K562 (cell line): ENCODE measurements around the gene CD300A. TPM values are rescaled to one million over a fixed set of nuclear protein-coding genes. Genes with fewer than 3 reads are reported as not detected.

Experiments used
- ATAC-seq: fragments of 200-7000 bp; cut with Tn5 transposase; 3 replicates; pipeline ENCODE4 v1.9.1; 2020; ENCODE audit warnings: moderate library complexity
- BruUV-seq: library from RNA; stranded (reverse); fragments of 400-500 nt; replicated peaks from 2 replicates; lab custom pipeline; 2021; lab: Mats Ljungman, UMichigan
- CTCF ChIA-PET: fragments of 300-600 bp; formaldehyde crosslinking; extraction: SDS; loops from one replicate; lab custom pipeline; 2021; ENCODE audit warnings: low intra/inter-chr PET ratio; lab: Yijun Ruan, JAX
- POLR2A ChIA-PET: fragments of 300-600, 350-650 bp; sonication (Branson Sonifier 250); formaldehyde crosslinking; extraction: SDS; loops from one replicate; lab custom pipeline; 2021; ENCODE audit warnings: antibody characterized with exemption, inconsistent platforms; lab: Yijun Ruan, JAX
- DNase-seq, 4 experiments: peaks; one replicate each; pipeline versions ENCODE4 v3.0.0 to v3.0.0-alpha.2; 2011 to 2018; ENCODE audit warnings: low spot score in 3 of 4, mixed read lengths in 3 of 4; ENCODE audit errors: extremely low read depth in 1 of 4
- FAIRE-seq: peaks from 2 replicates; lab custom pipeline; 2011; peaks lifted over from hg19 to GRCh38; lab: Jason Lieb, UNC
- H2AFZ ChIP-seq: 2 replicates; pipeline ENCODE4 v1.6.0; 2011; ENCODE audit warnings: low read depth, low read length, control low read depth, inconsistent platforms
- H3K27ac ChIP-seq: fragments of 200-600 bp; 3 replicates; pipeline ENCODE4 v1.8.0; 2011; ENCODE audit warnings: low read depth, mild to moderate bottlenecking, control low read depth, inconsistent platforms, low read length, moderate library complexity, mixed read lengths; ENCODE audit errors: extremely low read depth
- H3K27me3 ChIP-seq, 2 experiments: fragments of 300-600 bp in 1 of 2; 2 replicates in 1 of 2; 3 replicates in 1 of 2; pipeline versions ENCODE4 v1.6.0 to v1.8.0; 2011; ENCODE audit warnings: inconsistent platforms in 2 of 2, low read length in 2 of 2, mild to moderate bottlenecking in 1 of 2, mixed read lengths in 1 of 2, moderate library complexity in 1 of 2; ENCODE audit not compliant: control insufficient read depth in 2 of 2, insufficient read depth in 2 of 2
- H3K36me3 ChIP-seq: fragments of 300-600 bp; 3 replicates; pipeline ENCODE4 v1.8.0; 2011; ENCODE audit warnings: mild to moderate bottlenecking, low read length, inconsistent platforms; ENCODE audit not compliant: control insufficient read depth, insufficient read depth
- H3K4me1 ChIP-seq, 2 experiments: fragments of 200-600 bp in 1 of 2; replicated peaks in 1 of 2; 2 replicates in 1 of 2; 3 replicates in 1 of 2; pipeline versions ENCODE4 v1.5.1 to v1.8.0; 2011; ENCODE audit warnings: inconsistent platforms in 2 of 2, low read length in 2 of 2, mild to moderate bottlenecking in 1 of 2, mixed read lengths in 1 of 2, moderate library complexity in 1 of 2; ENCODE audit not compliant: control insufficient read depth in 2 of 2, insufficient read depth in 2 of 2
- H3K4me2 ChIP-seq: 2 replicates; pipeline ENCODE4 v1.6.1; 2011; ENCODE audit warnings: low read length, control low read depth, inconsistent platforms, mixed read lengths; ENCODE audit not compliant: insufficient read depth
- H3K4me3 ChIP-seq: fragments of 200-600 bp; sonication (generic), shearing (Covaris generic); 2 replicates; pipeline ENCODE4 v1.5.1; 2016; ENCODE audit warnings: control low read depth, inconsistent platforms
- H3K79me2 ChIP-seq: fragments of 200-600 bp; 3 replicates; pipeline ENCODE4 v1.8.0; 2011; ENCODE audit warnings: low read length, inconsistent platforms; ENCODE audit not compliant: control insufficient read depth, insufficient read depth
- H3K9ac ChIP-seq, 2 experiments: 2 replicates each; pipeline versions ENCODE4 v1.6.0 to v1.6.1; 2011; ENCODE audit warnings: low read depth in 2 of 2, low read length in 2 of 2, control low read depth in 1 of 2, inconsistent platforms in 1 of 2, mild to moderate bottlenecking in 1 of 2, mixed read lengths in 1 of 2; ENCODE audit not compliant: insufficient read depth in 1 of 2
- H3K9me1 ChIP-seq: one replicate; pipeline ENCODE4 v1.6.0; 2011; ENCODE audit warnings: inconsistent platforms, mild to moderate bottlenecking, low read length, moderate library complexity; ENCODE audit not compliant: control insufficient read depth, insufficient read depth
- H3K9me3 ChIP-seq: replicated peaks from 2 replicates; pipeline ENCODE4 v1.5.1; 2011; ENCODE audit warnings: low read depth, low read length, inconsistent platforms; ENCODE audit not compliant: control insufficient read depth, insufficient read depth
- H4K20me1 ChIP-seq: replicated peaks from 2 replicates; pipeline ENCODE4 v1.6.1; 2011; ENCODE audit warnings: low read length, inconsistent platforms, mixed read lengths; ENCODE audit not compliant: control insufficient read depth, insufficient read depth
- ASH1L ChIP-seq: fragments of 450-650 bp; IDR thresholded peaks from 2 replicates; pipeline ENCODE4 v1.6.1; 2018; ENCODE audit warnings: borderline replicate concordance, mild to moderate bottlenecking, low read depth; ENCODE audit not compliant: partially characterized antibody
- CBX8 ChIP-seq: fragments of 200-600 bp; sonication (generic); IDR thresholded peaks from 2 replicates; pipeline ENCODE4 v1.6.1; 2012; ENCODE audit warnings: borderline replicate concordance, mixed run types, low read depth, mild to moderate bottlenecking, moderate library complexity, mixed read lengths, low read length, control low read depth, inconsistent platforms; ENCODE audit not compliant: poor library complexity, severe bottlenecking; ENCODE audit errors: extremely low read depth
- CC2D1A ChIP-seq: fragments of 450-650 bp; IDR thresholded peaks from 2 replicates; pipeline ENCODE4 v1.6.1; 2017; ENCODE audit warnings: mild to moderate bottlenecking
- CCNT2 ChIP-seq: IDR thresholded peaks from 2 replicates; pipeline ENCODE4 v1.6.1; 2011; ENCODE audit warnings: borderline replicate concordance, low read depth, mild to moderate bottlenecking, moderate library complexity, mixed read lengths, low read length; ENCODE audit not compliant: insufficient read length; ENCODE audit errors: extremely low read depth
- HDAC6 ChIP-seq: IDR thresholded peaks from 2 replicates; pipeline ENCODE4 v1.6.1; 2012; ENCODE audit warnings: low read depth, mild to moderate bottlenecking, control low read depth, inconsistent platforms, low read length, moderate library complexity
- KAT7 ChIP-seq: sonication (generic); formaldehyde crosslinking; IDR thresholded peaks from 2 replicates; pipeline ENCODE4 v1.8.0; 2022; ENCODE audit warnings: missing genetic modification reagents, mild to moderate bottlenecking, borderline replicate concordance
- LCOR ChIP-seq: sonication (generic); formaldehyde crosslinking; IDR thresholded peaks from 2 replicates; pipeline ENCODE4 v1.8.0; 2022; ENCODE audit warnings: mild to moderate bottlenecking, missing genetic modification reagents
- NONO ChIP-seq, 2 experiments: fragments of 200-400 bp in 1 of 2; fragments of 450-650 bp in 1 of 2; formaldehyde crosslinking in 1 of 2; IDR thresholded peaks; 2 replicates each; pipeline ENCODE4 v1.6.1; 2017; ENCODE audit warnings: low read depth in 2 of 2, mild to moderate bottlenecking in 2 of 2, moderate library complexity in 2 of 2, low read length in 1 of 2
- POLR2B ChIP-seq: fragments of 450-650 bp; IDR thresholded peaks from 2 replicates; pipeline ENCODE4 v1.6.1; 2018; ENCODE audit warnings: low read depth; ENCODE audit not compliant: partially characterized antibody
- SP2 ChIP-seq: IDR thresholded peaks from 2 replicates; pipeline ENCODE4 v1.6.1; 2011; ENCODE audit warnings: mild to moderate bottlenecking, low read depth, low read length, moderate library complexity; ENCODE audit not compliant: poor library complexity, severe bottlenecking; ENCODE audit errors: extremely low read depth
- SRSF7 ChIP-seq: fragments of 200-400 bp; formaldehyde crosslinking; optimal IDR thresholded peaks from 2 replicates; pipeline ENCODE3; 2017; ENCODE audit warnings: mild to moderate bottlenecking, low read depth, low read length
- U2AF2 ChIP-seq: fragments of 200-400 bp; formaldehyde crosslinking; optimal IDR thresholded peaks from 2 replicates; pipeline ENCODE3; 2017; ENCODE audit warnings: low read depth, mild to moderate bottlenecking, low read length
- ZNF143 ChIP-seq: sonication (generic); formaldehyde crosslinking; IDR thresholded peaks from 2 replicates; pipeline ENCODE4 v1.9.0; 2022; ENCODE audit warnings: mild to moderate bottlenecking, missing genetic modification reagents
- ZNF165 ChIP-seq: fragments of 250-450 bp; sonication (Bioruptor Pico); IDR thresholded peaks from 2 replicates; pipeline ENCODE4 v1.4.0; 2020; ENCODE audit warnings: borderline replicate concordance
- ZNF263 ChIP-seq: sonication (generic); formaldehyde crosslinking; IDR thresholded peaks from 2 replicates; pipeline ENCODE4 v1.8.0; 2022; ENCODE audit warnings: mild to moderate bottlenecking, missing genetic modification reagents, borderline replicate concordance
- ZNF431 ChIP-seq: sonication (generic); formaldehyde crosslinking; IDR thresholded peaks from 2 replicates; pipeline ENCODE4 v1.8.0; 2022; ENCODE audit warnings: mild to moderate bottlenecking, missing genetic modification reagents
- WGBS: fragments of 100-300 bp; shearing (Covaris generic); methylation state at CpG from one replicate; pipeline ENCODE4 v1.1.6; 2016; ENCODE audit warnings: low coverage, mixed read lengths; ENCODE audit not compliant: insufficient coverage; ENCODE audit errors: missing lambda C conversion rate; 5-methylcytosine and 5-hydroxymethylcytosine counted together
- in situ Hi-C: fragments of 300-500 bp; cut with MboI; formaldehyde crosslinking; loops from 4 replicates; pipeline ENCODE4 v1.15.0; 2018; ENCODE audit warnings: inconsistent platforms, mixed read lengths
- intact Hi-C: fragments of 100-400 bp; cut with micrococcal nuclease; formaldehyde crosslinking; loops from 2 replicates; pipeline ENCODE4 v1.14.2; 2022
- polyA plus RNA-seq, 8 experiments: library from polyadenylated mRNA; depleted of rRNA in 4 of 8; stranded (reverse) in 5 of 8; unstranded in 3 of 8; fragments of >200 nt; fragmentation: Nextera tagmentation in 2 of 8; fragmentation: Illumina TruSeq in 1 of 8; extraction: Ambion mirVana in 2 of 8; extraction: Trizol in 1 of 8; gene quantifications; 2 replicates each; pipeline versions ENCODE4 v1.2.1 to v1.2.3, GENCODE V29; 2011 to 2014; ENCODE audit warnings: inconsistent platforms in 1 of 8, missing spikeins in 1 of 8
- total RNA-seq, 7 experiments: library from RNA; depleted of rRNA in 6 of 7; stranded (reverse); fragments of >200 nt in 6 of 7; fragmentation: Illumina TruSeq in 2 of 7; extraction: Trizol in 2 of 7; gene quantifications; 2 replicates each; pipeline versions ENCODE4 v1.2.1 to v1.2.3, GENCODE V29; 2011 to 2021; ENCODE audit warnings: low replicate concordance in 1 of 7
- TF ChIP-seq, protein P1 (sequence below): fragments of 450-650 bp; IDR thresholded peaks from 2 replicates; pipeline ENCODE4 v1.6.1; 2016; ENCODE audit warnings: missing biosample characterization, missing genetic modification characterization
- TF ChIP-seq, protein P2 (sequence below): fragments of 450-650 bp; IDR thresholded peaks from 2 replicates; pipeline ENCODE4 v1.6.1; 2016; ENCODE audit warnings: borderline replicate concordance

Gene CD300A
- total and polyA plus RNA-seq, 9 of the 15 experiments (the other 6 are each of a cell fraction or from before 2014, with no cell fraction given) = 0.21 to 1.7 (median 0.41) TPM; not detected in 1

DNA sequence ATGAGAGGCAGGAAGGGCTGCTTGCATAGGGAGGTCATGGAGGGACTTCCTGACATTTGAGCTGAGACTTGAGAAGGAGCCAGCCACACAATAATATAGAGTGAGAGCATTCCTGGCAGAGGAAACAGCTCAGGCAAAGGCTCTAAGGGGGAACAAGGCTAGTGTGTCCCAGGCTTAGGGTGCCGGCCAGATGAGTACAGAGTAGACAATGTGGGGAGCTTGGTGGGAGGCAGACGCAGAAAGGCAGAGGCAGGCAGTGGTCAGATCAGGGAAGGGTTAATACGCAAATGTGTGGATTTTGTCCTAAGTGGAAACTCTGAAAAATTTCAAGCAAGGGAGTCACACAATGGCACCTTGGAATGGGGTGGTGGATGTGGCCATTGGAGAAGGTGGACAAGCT lies 33.6 kb downstream of the CD300A start:
- no peak overlapping the region for H3K4me3 ChIP-seq
- CTCF ChIA-PET = no interaction called here
- H3K9ac ChIP-seq = no peak overlapping the region
- FAIRE-seq = no peak
- H3K4me2 ChIP-seq = no peak overlapping the region
- intact Hi-C loops = no loop called here
- no peak for ATAC-seq
- no peaks in the 10 kb centered on the region for H3K9me3 ChIP-seq
- no peaks in the 10 kb centered on the region for H3K9me1 ChIP-seq
- H4K20me1 ChIP-seq = no peaks in the 10 kb centered on the region
- H3K4me1 ChIP-seq = no peaks in the 10 kb centered on the region
- TF ChIP-seq ZNF143 (CRISPR knock-in tag) (no peak), HDAC6 (no peak), KAT7 (no peak), ZNF431 (CRISPR knock-in tag) (no peak), CBX8 (no peak), ZNF263 (no peak), SRSF7 (no peak), ZNF165 (CRISPR knock-in tag) (no peak), U2AF2 (no peak), ASH1L (no peak), CC2D1A (no peak), CCNT2 (no peak), POLR2B (no peak), NONO (IDR thresholded peaks at IDR 0.05; ENCODE audit: low read depth in 2 of 2, low read length in 1 of 2) (no peak), LCOR (CRISPR knock-in tag) (no peak), SP2 (no peak)
- TF ChIP-seq, protein P1, sequence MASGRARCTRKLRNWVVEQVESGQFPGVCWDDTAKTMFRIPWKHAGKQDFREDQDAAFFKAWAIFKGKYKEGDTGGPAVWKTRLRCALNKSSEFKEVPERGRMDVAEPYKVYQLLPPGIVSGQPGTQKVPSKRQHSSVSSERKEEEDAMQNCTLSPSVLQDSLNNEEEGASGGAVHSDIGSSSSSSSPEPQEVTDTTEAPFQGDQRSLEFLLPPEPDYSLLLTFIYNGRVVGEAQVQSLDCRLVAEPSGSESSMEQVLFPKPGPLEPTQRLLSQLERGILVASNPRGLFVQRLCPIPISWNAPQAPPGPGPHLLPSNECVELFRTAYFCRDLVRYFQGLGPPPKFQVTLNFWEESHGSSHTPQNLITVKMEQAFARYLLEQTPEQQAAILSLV (tag) = no peak
- TF ChIP-seq, protein P2, sequence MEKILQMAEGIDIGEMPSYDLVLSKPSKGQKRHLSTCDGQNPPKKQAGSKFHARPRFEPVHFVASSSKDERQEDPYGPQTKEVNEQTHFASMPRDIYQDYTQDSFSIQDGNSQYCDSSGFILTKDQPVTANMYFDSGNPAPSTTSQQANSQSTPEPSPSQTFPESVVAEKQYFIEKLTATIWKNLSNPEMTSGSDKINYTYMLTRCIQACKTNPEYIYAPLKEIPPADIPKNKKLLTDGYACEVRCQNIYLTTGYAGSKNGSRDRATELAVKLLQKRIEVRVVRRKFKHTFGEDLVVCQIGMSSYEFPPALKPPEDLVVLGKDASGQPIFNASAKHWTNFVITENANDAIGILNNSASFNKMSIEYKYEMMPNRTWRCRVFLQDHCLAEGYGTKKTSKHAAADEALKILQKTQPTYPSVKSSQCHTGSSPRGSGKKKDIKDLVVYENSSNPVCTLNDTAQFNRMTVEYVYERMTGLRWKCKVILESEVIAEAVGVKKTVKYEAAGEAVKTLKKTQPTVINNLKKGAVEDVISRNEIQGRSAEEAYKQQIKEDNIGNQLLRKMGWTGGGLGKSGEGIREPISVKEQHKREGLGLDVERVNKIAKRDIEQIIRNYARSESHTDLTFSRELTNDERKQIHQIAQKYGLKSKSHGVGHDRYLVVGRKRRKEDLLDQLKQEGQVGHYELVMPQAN = no peak
- TF ChIP-seq, all 486 proteins: peak for 0
- Histone ChIP-seq H3K27ac (no peak overlapping the region), H2AFZ (no peak overlapping the region), H3K79me2 (no peaks in the 10 kb centered on the region), H3K36me3 (no peaks in the 10 kb centered on the region), H3K27me3 (peaks cover 0 to 22% of the 10 kb centered on the region in 2 experiments; a peak in 3 of 5 replicates)
- POLR2A ChIA-PET = interaction anchor here (0.6 kb wide), 1 partner anchor 132 kb away, joined by 5 read pairs; no protein-coding TSS in a partner anchor
- WGBS = 3% methylated on average over 3 of the region's 3 CpGs
- DNase-seq = peak in 1 of 4 experiments; percentile 1
- in situ Hi-C loops = no loop called here
- BruUV-seq = no TSS peak
